Spinal cord (tissue), 10 donors: ENCODE data around the gene SEC14L2. TPM values are rescaled to one million over a fixed set of nuclear protein-coding genes. Genes with fewer than 3 reads are reported as not detected.
"Not testable (repeated sequence)": the region's sequence is repeated elsewhere in the genome, so short reads cannot be mapped to it uniquely, and the experiment has no call there.

Source experiments
- DNase-seq, 6 donors: peaks; one replicate each; pipeline versions ENCODE4 v3.0.0 to v3.0.0-alpha.2; 2013 to 2015; ENCODE audit warnings: low spot score in 6 of 6, low read depth in 4 of 6
- H3K27ac ChIP-seq: one replicate; pipeline ENCODE4 v1.5.1; 2013; ENCODE audit warnings: low read depth, low read length, control low read depth
- H3K27me3 ChIP-seq: one replicate; pipeline ENCODE4 v1.6.1; 2013; ENCODE audit warnings: low read length; ENCODE audit not compliant: control insufficient read depth, insufficient read depth
- H3K36me3 ChIP-seq: one replicate; pipeline ENCODE4 v1.6.1; 2013; ENCODE audit warnings: low read length; ENCODE audit not compliant: control insufficient read depth, insufficient read depth
- H3K4me1 ChIP-seq: one replicate; pipeline ENCODE4 v1.6.1; 2013; ENCODE audit warnings: low read length; ENCODE audit not compliant: control insufficient read depth, insufficient read depth
- H3K4me3 ChIP-seq: one replicate; pipeline ENCODE4 v1.5.1; 2013; ENCODE audit warnings: low read depth, low read length, control low read depth
- H3K9me3 ChIP-seq: one replicate; pipeline ENCODE4 v1.6.1; 2013; ENCODE audit warnings: low read length; ENCODE audit not compliant: control insufficient read depth, insufficient read depth
- WGBS: methylation state at CpG from one replicate; pipeline ENCODE4 v1.1.5; 2013; ENCODE audit warnings: missing lambda C conversion rate; ENCODE audit not compliant: insufficient coverage; 5-methylcytosine and 5-hydroxymethylcytosine counted together
- polyA plus RNA-seq, 2 donors: library from polyadenylated mRNA; unstranded; fragments of 120-200 nt; gene quantifications; one replicate each; pipeline ENCODE4 v1.2.1, GENCODE V29; 2013; ENCODE audit not compliant: insufficient read length in 2 of 2
- total RNA-seq, 2 donors: library from RNA; depleted of rRNA in 1 of 2; stranded (reverse); fragments of 120-200 nt in 1 of 2; fragments of >200 nt in 1 of 2; gene quantifications; one replicate each; pipeline versions ENCODE4 v1.2.3 to v1.2.4, GENCODE V29; 2013 to 2014
- donor health status: healthy.

The SEC14L2 gene
- total and polyA plus RNA-seq, 4 donors = 11.2 to 22.3 (median 17.9) TPM

DNA sequence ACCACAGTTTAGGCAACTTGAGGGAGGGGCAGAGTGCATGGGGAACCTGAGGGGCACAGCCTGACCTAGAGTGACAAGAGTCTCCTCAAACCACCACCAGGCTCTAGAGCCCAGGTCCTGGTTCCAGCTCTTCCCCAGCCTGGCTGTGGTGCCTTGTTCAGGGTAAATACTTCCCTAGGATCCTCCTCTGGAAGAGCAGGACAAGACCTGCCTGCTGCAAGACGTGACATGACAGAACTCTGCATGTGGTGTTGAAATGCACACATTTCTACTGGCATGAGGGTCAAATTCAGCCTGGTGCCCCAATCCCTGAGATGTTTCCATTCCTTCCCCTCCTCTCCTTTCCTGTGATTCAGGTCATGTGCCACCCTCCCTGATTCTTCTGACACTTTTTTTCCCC lies 3.3 kb downstream of the SEC14L2 start:
- Histone ChIP-seq H3K27me3 (no peaks in the 10 kb centered on the region), H3K36me3 (peaks cover 26% of the 10 kb centered on the region), H3K27ac (no peak overlapping the region), H3K4me3 (no peak overlapping the region), H3K9me3 (no peaks in the 10 kb centered on the region), H3K4me1 (peaks cover 37% of the 10 kb centered on the region)
- DNase-seq = no peak
- WGBS = 56% methylated on average over 1 of the region's 1 CpG

DNA sequence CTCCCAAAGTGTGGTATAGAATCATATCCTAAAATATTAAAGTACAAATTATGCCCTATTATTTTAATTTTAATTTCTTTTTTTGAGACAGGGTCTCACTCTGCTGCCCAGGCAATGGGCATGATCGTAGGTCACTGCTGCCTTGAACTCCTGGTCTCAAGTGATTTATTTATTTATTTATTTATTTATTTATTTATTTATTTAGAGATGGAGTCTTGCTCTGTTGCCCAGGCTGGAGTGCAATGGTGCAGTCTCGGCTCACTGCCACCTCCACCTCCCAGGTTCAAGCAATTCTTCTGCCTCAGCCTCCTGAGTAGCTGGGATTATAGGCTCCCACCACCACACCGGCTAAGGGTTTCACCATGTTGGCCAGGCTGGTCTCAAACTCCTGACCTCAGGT lies 4.2 kb downstream of the SEC14L2 start:
- H3K4me3 ChIP-seq, H3K27ac ChIP-seq, DNase-seq, H3K9me3 ChIP-seq, H3K27me3 ChIP-seq: not testable (repeated sequence)
- Histone ChIP-seq H3K4me1 (peaks cover 39% of the 10 kb centered on the region), H3K36me3 (peaks cover 29% of the 10 kb centered on the region)
- WGBS = no CpG with 5 or more reads among the region's 3 CpGs

DNA sequence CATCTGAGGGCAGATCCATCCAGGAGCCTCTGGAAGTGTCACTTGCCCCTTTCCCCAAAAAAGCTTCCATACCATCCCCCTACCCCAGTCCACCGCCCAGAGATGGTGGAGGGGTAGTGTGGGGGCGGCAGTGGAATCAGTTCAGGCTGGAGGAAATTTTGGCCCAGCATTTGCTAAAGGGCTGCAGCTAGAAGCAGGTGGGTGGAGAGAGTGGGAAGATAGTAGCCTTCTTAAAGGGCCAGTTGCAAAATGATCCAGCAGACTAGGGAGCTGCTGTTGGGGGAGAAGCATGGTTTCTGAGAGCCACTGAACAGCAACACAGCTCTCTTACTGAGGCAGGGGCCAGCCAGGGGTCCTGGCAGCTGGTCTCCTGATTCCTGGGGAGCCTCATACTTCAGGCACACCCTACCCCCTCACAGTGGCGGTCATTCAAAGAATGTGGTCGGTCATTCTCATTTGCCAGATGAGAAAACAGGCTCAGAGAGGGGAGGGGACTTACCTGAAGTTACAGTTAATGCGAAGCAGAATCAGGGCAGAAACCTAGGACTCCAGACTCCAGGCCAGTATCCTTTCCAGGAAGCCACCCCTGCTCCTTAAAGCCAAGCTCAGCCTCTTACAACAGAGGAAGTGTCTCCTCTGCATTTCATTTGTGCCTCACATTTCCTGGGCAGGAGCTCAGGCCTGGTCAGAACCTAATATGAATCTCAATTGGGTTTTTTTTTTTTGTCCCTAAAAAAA lies 5.4 kb downstream of the SEC14L2 start:
- H3K27ac ChIP-seq = no peak overlapping the region

GRCh38 chr22:30402766-30403104 lies 5.9 kb downstream of the SEC14L2 start:
- WGBS = 93% methylated on average over 3 of the region's 5 CpGs
- DNase-seq, H3K4me3 ChIP-seq, H3K9me3 ChIP-seq, H3K27ac ChIP-seq, H3K27me3 ChIP-seq: not testable (repeated sequence)
- Histone ChIP-seq H3K4me1 (peaks cover 28% of the 10 kb centered on the region), H3K36me3 (peaks cover 38% of the 10 kb centered on the region)

More for the DNA sequence above, 5.4 kb downstream of the SEC14L2 start:
- Histone ChIP-seq H3K27me3 (no peaks in the 10 kb centered on the region), H3K4me3 (no peak overlapping the region), H3K36me3 (peaks cover 33% of the 10 kb centered on the region), H3K9me3 (no peaks in the 10 kb centered on the region), H3K4me1 (peaks cover 34% of the 10 kb centered on the region)
- WGBS = 0% methylated on average over 1 of the region's 5 CpGs
- no peak for DNase-seq

DNA sequence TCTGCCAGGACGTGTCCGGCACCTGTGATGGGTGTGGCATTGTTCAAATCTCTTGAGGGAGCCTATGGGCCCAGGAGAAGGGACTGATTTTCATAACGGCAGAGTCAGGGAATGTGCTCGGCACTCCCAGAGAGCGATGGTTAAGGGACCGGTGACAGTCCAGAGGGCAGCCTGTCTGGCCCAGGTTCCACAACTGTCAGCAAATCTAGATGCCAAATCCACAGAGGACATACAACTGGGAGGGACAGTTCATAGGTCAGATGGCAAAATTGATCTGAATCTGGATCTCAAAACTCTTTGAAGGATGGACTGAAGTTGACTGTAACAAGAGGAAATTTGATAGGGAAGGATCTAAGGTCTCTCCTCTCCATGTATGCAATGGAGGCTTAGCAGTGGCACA lies 7.5 kb downstream of the SEC14L2 start:
- Histone ChIP-seq H3K36me3 (peaks cover 49% of the 10 kb centered on the region), H3K4me3 (no peak overlapping the region), H3K4me1 (peaks cover 14% of the 10 kb centered on the region), H3K9me3 (no peaks in the 10 kb centered on the region), H3K27ac (no peak overlapping the region), H3K27me3 (no peaks in the 10 kb centered on the region)
- no peak for DNase-seq
- WGBS = 85% methylated on average over 6 of the region's 6 CpGs

GRCh38 chr22:30405731-30406130 lies 8.9 kb downstream of the SEC14L2 start:
- no peak overlapping the region for H3K4me3 ChIP-seq
- no peak overlapping the region for H3K27ac ChIP-seq
- no peaks in the 10 kb centered on the region for H3K9me3 ChIP-seq
- peaks cover 13% of the 10 kb centered on the region for H3K4me1 ChIP-seq
- DNase-seq = no peak
- H3K36me3 ChIP-seq = peaks cover 58% of the 10 kb centered on the region
- no peaks in the 10 kb centered on the region for H3K27me3 ChIP-seq
- 95% methylated on average over 2 of the region's 4 CpGs for WGBS

DNA sequence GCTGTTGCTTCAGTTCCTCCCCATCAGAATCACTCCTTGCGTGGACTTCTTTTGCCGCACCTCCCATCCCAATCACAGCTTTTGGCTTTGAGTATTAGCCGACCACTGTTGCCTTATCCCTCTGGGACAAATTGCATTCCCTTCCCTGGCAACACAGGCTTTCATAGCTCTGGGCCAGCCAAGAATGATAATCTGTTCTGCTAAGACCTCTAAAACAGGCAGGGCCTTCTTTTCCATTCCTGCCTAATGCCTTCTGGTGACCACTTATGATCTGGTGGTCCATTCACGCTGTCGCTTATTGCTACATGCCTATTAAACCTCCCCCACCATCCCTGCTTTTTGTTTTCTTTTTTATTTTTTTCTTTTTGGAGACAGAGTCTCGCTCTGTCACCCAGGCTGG lies 9.6 kb downstream of the SEC14L2 start:
- H3K4me3 ChIP-seq = no peak overlapping the region
- H3K27ac ChIP-seq = no peak overlapping the region
- 68% methylated on average over 6 of the region's 6 CpGs for WGBS
- H3K9me3 ChIP-seq = no peaks in the 10 kb centered on the region
- H3K27me3 ChIP-seq = no peaks in the 10 kb centered on the region
- peaks cover 64% of the 10 kb centered on the region for H3K36me3 ChIP-seq
- H3K4me1 ChIP-seq = peaks cover 13% of the 10 kb centered on the region
- DNase-seq = peak in 1 of 6 donors; percentile 23

DNA sequence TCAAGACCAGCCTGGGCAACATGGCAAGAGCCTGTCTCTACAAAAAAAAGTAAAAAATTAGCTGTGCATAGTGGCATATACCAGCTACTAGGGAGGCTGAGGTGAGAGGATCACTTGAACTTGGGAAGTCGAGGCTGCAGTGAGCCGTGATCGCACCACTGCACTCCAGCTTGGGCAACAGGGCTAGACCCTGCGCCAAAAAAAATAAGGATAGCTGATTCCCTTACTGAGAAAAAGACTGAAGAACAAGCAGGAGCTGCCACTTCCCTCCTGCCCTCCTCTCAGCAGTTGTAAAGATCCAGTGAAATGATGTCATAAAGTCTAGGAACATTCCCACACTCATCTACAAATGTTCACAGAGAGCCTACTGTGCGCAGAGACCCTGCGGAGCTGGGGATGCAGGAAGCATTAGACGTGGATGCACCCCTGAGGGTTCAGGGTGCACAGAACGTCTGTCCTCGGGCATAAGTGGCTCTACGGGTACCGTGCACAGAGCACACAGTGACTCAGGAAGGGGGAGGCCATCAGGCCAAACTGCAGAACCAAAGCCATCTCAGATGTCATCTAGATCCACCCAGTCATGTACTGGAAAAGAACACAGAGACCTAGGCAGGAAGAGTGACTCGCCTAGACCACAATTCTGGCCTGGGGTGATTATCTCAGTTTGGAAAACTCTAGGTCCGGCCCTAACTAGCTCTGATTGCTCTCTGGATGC lies 11.7 kb downstream of the SEC14L2 start:
- 79% methylated on average over 12 of the region's 13 CpGs for WGBS
- Histone ChIP-seq H3K4me1 (peaks cover 7% of the 10 kb centered on the region), H3K9me3 (no peaks in the 10 kb centered on the region), H3K27ac (no peak overlapping the region), H3K27me3 (no peaks in the 10 kb centered on the region), H3K4me3 (no peak overlapping the region), H3K36me3 (peaks cover 66% of the 10 kb centered on the region)
- no peak for DNase-seq

- H3K27me3 ChIP-seq = no peaks in the 10 kb centered on the region
- no peaks in the 10 kb centered on the region for H3K9me3 ChIP-seq
- no peak overlapping the region for H3K4me3 ChIP-seq
- DNase-seq = no peak
- WGBS = 96% methylated on average over 3 of the region's 3 CpGs
- no peaks in the 10 kb centered on the region for H3K4me1 ChIP-seq
- no peak overlapping the region for H3K27ac ChIP-seq
- H3K36me3 ChIP-seq = peaks cover 83% of the 10 kb centered on the region
Measured at GRCh38 chr22:30411780-30412179, 15.0 kb downstream of the SEC14L2 start.

GRCh38 chr22:30413001-30413400 lies 16.2 kb downstream of the SEC14L2 start:
- WGBS = 51% methylated on average over 4 of the region's 4 CpGs
- DNase-seq = no peak
- Histone ChIP-seq H3K36me3 (peaks cover 81% of the 10 kb centered on the region), H3K4me3 (no peak overlapping the region), H3K9me3 (no peaks in the 10 kb centered on the region), H3K4me1 (no peaks in the 10 kb centered on the region), H3K27me3 (no peaks in the 10 kb centered on the region), H3K27ac (no peak overlapping the region)
